ENCODE results near the gene ZNF438. TPM values are rescaled to one million over a fixed set of nuclear protein-coding genes. Genes with fewer than 3 reads are reported as not detected.

ZNF438 gene
- total RNA-seq, 4 donors from 2014 or later, result 2.9 to 9.3 (median 5.9) TPM

- WGBS, 2 donors, result 90 to 95% methylated on average over 3 of the region's 3 CpGs
- Histone ChIP-seq H3K27ac (peak overlapping the region in 3 of 4 donors; percentile 34 to 61 (median 44)), H3K9me3 (no peaks in the 10 kb centered on the region), H3K4me3 (no peak overlapping the region), H3K27me3 (no peaks in the 10 kb centered on the region), H3K4me1 (peaks cover 0 to 30% (median 12%) of the 10 kb centered on the region in 3 donors), H3K36me3 (no peaks in the 10 kb centered on the region)
- no peak for TF ChIP-seq POLR2A (IDR thresholded peaks at IDR 0.05)
- no peak for TF ChIP-seq CTCF (IDR thresholded peaks at IDR 0.05)
- intact Hi-C loops (cut with DNase I), result no loop called here
- no peak for DNase-seq
Measured at GRCh38 chr10:30861976-30862375, 169.7 kb downstream of the ZNF438 start.

GRCh38 chr10:30861221-30861620, 170.4 kb downstream of the ZNF438 start:
- Histone ChIP-seq H3K27ac (no peak overlapping the region), H3K9me3 (no peaks in the 10 kb centered on the region), H3K36me3 (no peaks in the 10 kb centered on the region), H3K27me3 (no peaks in the 10 kb centered on the region), H3K4me1 (peaks cover 0 to 30% (median 12%) of the 10 kb centered on the region in 3 donors), H3K4me3 (no peak overlapping the region)
- no peak for DNase-seq
- TF ChIP-seq POLR2A (IDR thresholded peaks at IDR 0.05), result no peak
- no peak for TF ChIP-seq CTCF (IDR thresholded peaks at IDR 0.05)
- intact Hi-C loops (cut with DNase I), result no loop called here
- WGBS, 2 donors, result 60 to 63% methylated on average over 1 of the region's 1 CpG

GRCh38 chr10:30858499-30858898, 173.2 kb downstream of the ZNF438 start:
- H3K27me3 ChIP-seq, result no peaks in the 10 kb centered on the region
- H3K27ac ChIP-seq, result peak overlapping the region in 3 of 4 donors; percentile 20 to 54 (median 53)
- intact Hi-C loops (cut with DNase I), result no loop called here
- 56 to 88% methylated on average over 2 of the region's 2 CpGs for WGBS, 2 donors
- H3K4me3 ChIP-seq, result no peak overlapping the region
- peaks cover 0 to 21% (median 12%) of the 10 kb centered on the region in 3 donors for H3K4me1 ChIP-seq
- DNase-seq, result no peak
- H3K36me3 ChIP-seq, result no peaks in the 10 kb centered on the region
- no peaks in the 10 kb centered on the region for H3K9me3 ChIP-seq
- TF ChIP-seq POLR2A (IDR thresholded peaks at IDR 0.05) (no peak), CTCF (IDR thresholded peaks at IDR 0.05) (no peak)

- no peaks in the 10 kb centered on the region for H3K36me3 ChIP-seq
- no peak for TF ChIP-seq POLR2A (IDR thresholded peaks at IDR 0.05)
- TF ChIP-seq CTCF (IDR thresholded peaks at IDR 0.05), result no peak
- no peaks in the 10 kb centered on the region for H3K27me3 ChIP-seq
- no peaks in the 10 kb centered on the region for H3K9me3 ChIP-seq
- no peak for DNase-seq
- H3K4me3 ChIP-seq, result no peak overlapping the region
- intact Hi-C loops (cut with DNase I), result no loop called here
- WGBS, 2 donors, result 47 to 59% methylated on average over 3 of the region's 3 CpGs
- peak overlapping the region in 3 of 4 donors; percentile 42 to 54 (median 53) for H3K27ac ChIP-seq
- H3K4me1 ChIP-seq, result peaks cover 0 to 21% (median 12%) of the 10 kb centered on the region in 3 donors
Measured at GRCh38 chr10:30857803-30858202, 173.9 kb downstream of the ZNF438 start.

GRCh38 chr10:30855131-30855530, 176.5 kb downstream of the ZNF438 start:
- intact Hi-C loops (cut with DNase I), result no loop called here
- Histone ChIP-seq H3K4me3 (no peak overlapping the region), H3K36me3 (peaks cover 0 to 2% (median 0%) of the 10 kb centered on the region in 3 donors), H3K27me3 (no peaks in the 10 kb centered on the region), H3K9me3 (no peaks in the 10 kb centered on the region), H3K27ac (no peak overlapping the region), H3K4me1 (peaks cover 0 to 21% (median 12%) of the 10 kb centered on the region in 3 donors)
- DNase-seq, result no peak
- TF ChIP-seq POLR2A (IDR thresholded peaks at IDR 0.05), result no peak
- TF ChIP-seq CTCF (IDR thresholded peaks at IDR 0.05), result no peak
- 86 to 93% methylated on average over 5 of the region's 5 CpGs for WGBS, 2 donors
